Activated CD8-positive, alpha-beta memory T cell treated with anti-CD3 and anti-CD28 coated beads for 1 hour (primary cell): Measurements from ENCODE around the gene KRTAP5-10.
"Not testable (repeated sequence)": the region's sequence is repeated elsewhere in the genome, so short reads cannot be mapped to it uniquely, and the experiment has no call there.

ENCODE experiments used
- DNase-seq, 2 donors: peaks; one replicate each; pipeline ENCODE4 v3.0.0-alpha.2; 2020; ENCODE audit warnings: low read depth in 1 of 2; ENCODE audit errors: extremely low read depth in 1 of 2

KRTAP5-10 gene

GRCh38 chr11:71565263-71565662 lies at the start of gene KRTAP5-10:
KRTAP5-10 (plus strand) TSS chr11:71565563; CDS start chr11:71565588, 25 bp downstream.
- no peak for DNase-seq

GRCh38 chr11:71518506-71519471 lies 46.6 kb upstream of the KRTAP5-10 start:
- no peak for DNase-seq

GRCh38 chr11:71519546-71519945 lies 45.8 kb upstream of the KRTAP5-10 start:
- no peak for DNase-seq

GRCh38 chr11:71525188-71525937 lies 40.0 kb upstream of the KRTAP5-10 start:
- DNase-seq: no peak

GRCh38 chr11:71525938-71526495 lies 39.3 kb upstream of the KRTAP5-10 start:
- no peak for DNase-seq

- DNase-seq: not testable (repeated sequence)
Measured at GRCh38 chr11:71526796-71527575, 38.4 kb upstream of the KRTAP5-10 start, which contains the start of gene KRTAP5-7. KRTAP5-7 (plus strand) TSS chr11:71527267; CDS start chr11:71527301, 34 bp downstream.

- no peak for DNase-seq
Measured at GRCh38 chr11:71527576-71528210, 37.7 kb upstream of the KRTAP5-10 start.

- no peak for DNase-seq
Measured at GRCh38 chr11:71530602-71531001, 34.8 kb upstream of the KRTAP5-10 start.

- no peak for DNase-seq
Measured at GRCh38 chr11:71532036-71532610, 33.2 kb upstream of the KRTAP5-10 start.

GRCh38 chr11:71534711-71535608 lies 30.4 kb upstream of the KRTAP5-10 start:
- DNase-seq: not testable (repeated sequence)

GRCh38 chr11:71535825-71536224 lies 29.5 kb upstream of the KRTAP5-10 start:
- no peak for DNase-seq

GRCh38 chr11:71537537-71537936 lies 27.8 kb upstream of the KRTAP5-10 start:
- DNase-seq: no peak

GRCh38 chr11:71537977-71538665 lies 27.2 kb upstream of the KRTAP5-10 start, which contains the start of gene KRTAP5-8:
KRTAP5-8 (plus strand) TSS chr11:71538025; CDS start chr11:71538056, 31 bp downstream.
- not testable (repeated sequence) for DNase-seq

GRCh38 chr11:71538666-71538990 lies 26.7 kb upstream of the KRTAP5-10 start:
- DNase-seq: no peak

- no peak for DNase-seq
Measured at GRCh38 chr11:71539017-71539416, 26.3 kb upstream of the KRTAP5-10 start.

GRCh38 chr11:71539971-71540370 lies 25.4 kb upstream of the KRTAP5-10 start:
- not testable (repeated sequence) for DNase-seq

- DNase-seq: not testable (repeated sequence)
Measured at GRCh38 chr11:71540521-71541304, 24.6 kb upstream of the KRTAP5-10 start.
